NCI-H510A treated with DMSO at 0.1 percent for 48 hours (cell line): ENCODE measurements around the gene RANGAP1.
"Not testable (repeated sequence)": the region's sequence is repeated elsewhere in the genome, so short reads cannot be mapped to it uniquely, and the experiment has no call there.

ENCODE experiments used
- DNase-seq: peaks from one replicate; lab custom pipeline; 2025; lab: John Stamatoyannopoulos, UW

RANGAP1 gene

GRCh38 chr22:41260871-41261270, 25.1 kb downstream of the RANGAP1 start:
- DNase-seq = no peak

GRCh38 chr22:41259756-41260155, 26.2 kb downstream of the RANGAP1 start:
- DNase-seq = not testable (repeated sequence)

- DNase-seq = no peak
Observed at GRCh38 chr22:41257696-41258095, 28.3 kb downstream of the RANGAP1 start.

GRCh38 chr22:41256254-41257253, 29.4 kb downstream of the RANGAP1 start:
- no peak for DNase-seq

GRCh38 chr22:41254230-41254629, 31.8 kb downstream of the RANGAP1 start:
- no peak for DNase-seq

GRCh38 chr22:41252365-41252764, 33.6 kb downstream of the RANGAP1 start:
- DNase-seq = no peak

GRCh38 chr22:41250127-41250526, 35.9 kb downstream of the RANGAP1 start:
- no peak for DNase-seq

GRCh38 chr22:41249442-41249841, 36.5 kb downstream of the RANGAP1 start:
- DNase-seq = no peak

- no peak for DNase-seq
Observed at GRCh38 chr22:41248758-41249157, 37.2 kb downstream of the RANGAP1 start.

- DNase-seq = no peak
Observed at GRCh38 chr22:41248314-41248713, 37.7 kb downstream of the RANGAP1 start.

- DNase-seq = no peak
Observed at GRCh38 chr22:41247703-41248102, 38.3 kb downstream of the RANGAP1 start.

GRCh38 chr22:41245917-41246499, 40.0 kb downstream of the RANGAP1 start:
- DNase-seq = no peak

GRCh38 chr22:41243361-41243760, 42.6 kb downstream of the RANGAP1 start:
- DNase-seq = no peak

GRCh38 chr22:41242396-41243117, 43.4 kb downstream of the RANGAP1 start:
- no peak for DNase-seq

- DNase-seq = no peak
Observed at GRCh38 chr22:41241133-41241676, 44.8 kb downstream of the RANGAP1 start.

GRCh38 chr22:41240377-41241132, 45.4 kb downstream of the RANGAP1 start, which contains the start of gene CHADL:
TSS of gene CHADL (minus strand) at chr22:41240931. CDS start at chr22:41240881, 50 bp downstream.
- DNase-seq = no peak

GRCh38 chr22:41239443-41240128, 46.4 kb downstream of the RANGAP1 start:
- DNase-seq = no peak

GRCh38 chr22:41238570-41239442, 47.2 kb downstream of the RANGAP1 start:
- DNase-seq = no peak

- peak; percentile 13 for DNase-seq
Observed at GRCh38 chr22:41237707-41238569, 48.0 kb downstream of the RANGAP1 start.
